Keratinocyte (primary cell): ENCODE results near the gene GPC5. TPM values are rescaled to one million over a fixed set of nuclear protein-coding genes. Genes with fewer than 3 reads are reported as not detected.

Source experiments
- DNase-seq: peaks from one replicate; pipeline ENCODE4 v3.0.0-alpha.2; 2011; ENCODE audit warnings: low read depth, missing footprints, low spot score
- FAIRE-seq: peaks from 2 replicates; lab custom pipeline; 2011; peaks lifted over from hg19 to GRCh38; lab: Jason Lieb, UNC
- H2AFZ ChIP-seq: 2 replicates; pipeline ENCODE4 v1.6.0; 2012; ENCODE audit warnings: low read length, control low read depth, inconsistent platforms; ENCODE audit not compliant: control insufficient read depth
- H3K27ac ChIP-seq: 2 replicates; pipeline ENCODE4 v1.5.1; 2011; ENCODE audit warnings: low read length; ENCODE audit not compliant: control insufficient read depth, insufficient read depth
- H3K27me3 ChIP-seq: 3 replicates; pipeline ENCODE4 v1.6.0; 2011; ENCODE audit warnings: low read length; ENCODE audit not compliant: control insufficient read depth, insufficient read depth; ENCODE audit errors: extremely low read depth
- H3K36me3 ChIP-seq, 2 experiments: 2 replicates in 1 of 2; 3 replicates in 1 of 2; pipeline ENCODE4 v1.5.1; 2011; ENCODE audit warnings: low read length in 2 of 2, mild to moderate bottlenecking in 1 of 2; ENCODE audit not compliant: control insufficient read depth in 2 of 2, insufficient read depth in 2 of 2; ENCODE audit errors: extremely low read depth in 1 of 2
- H3K4me1 ChIP-seq: 3 replicates; pipeline ENCODE4 v1.5.1; 2011; ENCODE audit warnings: low read length; ENCODE audit not compliant: control insufficient read depth, insufficient read depth; ENCODE audit errors: extremely low read depth
- H3K4me2 ChIP-seq: 3 replicates; pipeline ENCODE4 v1.6.0; 2011; ENCODE audit warnings: low read depth, low read length; ENCODE audit not compliant: control insufficient read depth, insufficient read depth; ENCODE audit errors: extremely low read depth
- H3K4me3 ChIP-seq, 3 experiments: fragments of 200-600 bp in 1 of 3; sonication (generic) in 1 of 3; 2 replicates in 2 of 3; 3 replicates in 1 of 3; pipeline ENCODE4 v1.5.1; 2011 to 2016; ENCODE audit warnings: low read length in 3 of 3, mild to moderate bottlenecking in 3 of 3, control low read depth in 2 of 3, inconsistent platforms in 1 of 3, low read depth in 1 of 3, mixed read lengths in 1 of 3, mixed run types in 1 of 3, moderate library complexity in 1 of 3; ENCODE audit not compliant: control insufficient read depth in 2 of 3, insufficient read depth in 2 of 3; ENCODE audit errors: extremely low read depth in 1 of 3
- H3K79me2 ChIP-seq: 2 replicates; pipeline ENCODE4 v1.6.0; 2012; ENCODE audit warnings: low read length; ENCODE audit not compliant: control insufficient read depth, insufficient read depth
- H3K9ac ChIP-seq: 3 replicates; pipeline ENCODE4 v1.6.0; 2011; ENCODE audit warnings: low read length; ENCODE audit not compliant: control insufficient read depth, insufficient read depth; ENCODE audit errors: extremely low read depth
- H3K9me1 ChIP-seq: 3 replicates; pipeline ENCODE4 v1.6.0; 2011; ENCODE audit warnings: low read length; ENCODE audit not compliant: control insufficient read depth, insufficient read depth; ENCODE audit errors: extremely low read depth
- H3K9me3 ChIP-seq: 2 replicates; pipeline ENCODE4 v1.5.1; 2012; ENCODE audit warnings: low read depth, low read length; ENCODE audit not compliant: control insufficient read depth
- H4K20me1 ChIP-seq: 3 replicates; pipeline ENCODE4 v1.6.0; 2011; ENCODE audit warnings: low read length; ENCODE audit not compliant: control insufficient read depth, insufficient read depth; ENCODE audit errors: extremely low read depth
- CTCF ChIP-seq, 3 experiments: IDR thresholded peaks in 1 of 3; conservative IDR thresholded peaks in 1 of 3; optimal IDR thresholded peaks in 1 of 3; 2 replicates in 2 of 3; 3 replicates in 1 of 3; pipeline versions ENCODE3 to v1.5.1; 2011; ENCODE audit warnings: low read length in 3 of 3, mild to moderate bottlenecking in 3 of 3, moderate library complexity in 2 of 3, control low read depth in 1 of 3, inconsistent platforms in 1 of 3; ENCODE audit not compliant: insufficient read depth in 2 of 3; ENCODE audit errors: extremely low read depth in 1 of 3
- EZH2 ChIP-seq: IDR thresholded peaks from one replicate; pipeline ENCODE4 v1.6.1; 2012; ENCODE audit warnings: inconsistent platforms, mild to moderate bottlenecking, low read length, moderate library complexity
- dilution Hi-C: fragments of 300-500 bp; cut with MboI; formaldehyde crosslinking; loops from one replicate; pipeline ENCODE4 v1.7.0; 2020; ENCODE audit warnings: low sequenced_read_pairs; ENCODE audit not compliant: extremely low pct_ligation_motif_present
- polyA plus RNA-seq, 5 experiments: library from polyadenylated mRNA; depleted of rRNA in 3 of 5; stranded (reverse) in 3 of 5; stranded (forward) in 1 of 5; unstranded in 1 of 5; fragments of >200 nt; gene quantifications; 1 replicate in 1 of 5; 2 replicates in 3 of 5; 3 replicates in 1 of 5; pipeline versions ENCODE4 v1.2.1 to v1.2.3, GENCODE V29; 2011 to 2012; ENCODE audit warnings: missing spikeins in 2 of 5, low read depth in 1 of 5, low replicate concordance in 1 of 5

The GPC5 gene
- polyA plus RNA-seq, 1 donor (not counting 4 experiments of a cell fraction or from before 2014, with no cell fraction given), result 0.10 TPM

- Histone ChIP-seq H3K4me3 (no peak overlapping the region), H3K36me3 (no peaks in the 10 kb centered on the region), H3K27ac (no peak overlapping the region), H3K27me3 (no peaks in the 10 kb centered on the region), H3K4me2 (no peak overlapping the region), H3K4me1 (no peaks in the 10 kb centered on the region), H3K9me1 (no peaks in the 10 kb centered on the region), H3K9me3 (no peaks in the 10 kb centered on the region), H3K9ac (no peak overlapping the region), H2AFZ (no peak overlapping the region), H4K20me1 (no peaks in the 10 kb centered on the region), H3K79me2 (no peaks in the 10 kb centered on the region)
- dilution Hi-C loops, result no loop called here
- DNase-seq, result no peak
- TF ChIP-seq EZH2, result no peak
- TF ChIP-seq CTCF (optimal IDR thresholded peaks at IDR 0.05 in 1 of 3, IDR thresholded peaks at IDR 0.05 in 1 of 3, conservative IDR thresholded peaks at IDR 0.05 in 1 of 3; ENCODE audit: extremely low read depth in 1 of 3, insufficient read depth in 2 of 3, low read length in 3 of 3), result no peak
- no peak for FAIRE-seq
These were observed 176.3 kb downstream of the GPC5 start for GRCh38 chr13:91574766-91575165.

GRCh38 chr13:91576590-91576989 lies 178.2 kb downstream of the GPC5 start:
- no peak overlapping the region for H3K4me2 ChIP-seq
- no peak overlapping the region for H3K4me3 ChIP-seq
- no peaks in the 10 kb centered on the region for H3K36me3 ChIP-seq
- H3K4me1 ChIP-seq, result no peaks in the 10 kb centered on the region
- no peaks in the 10 kb centered on the region for H3K79me2 ChIP-seq
- dilution Hi-C loops, result no loop called here
- TF ChIP-seq CTCF (optimal IDR thresholded peaks at IDR 0.05 in 1 of 3, IDR thresholded peaks at IDR 0.05 in 1 of 3, conservative IDR thresholded peaks at IDR 0.05 in 1 of 3; ENCODE audit: extremely low read depth in 1 of 3, insufficient read depth in 2 of 3, low read length in 3 of 3) (peak in 1 of 3 experiments; percentile 21), EZH2 (no peak)
- H3K9ac ChIP-seq, result no peak overlapping the region
- H3K9me1 ChIP-seq, result no peaks in the 10 kb centered on the region
- H2AFZ ChIP-seq, result no peak overlapping the region
- no peaks in the 10 kb centered on the region for H3K27me3 ChIP-seq
- H3K9me3 ChIP-seq, result no peaks in the 10 kb centered on the region
- DNase-seq, result no peak
- no peaks in the 10 kb centered on the region for H4K20me1 ChIP-seq
- no peak overlapping the region for H3K27ac ChIP-seq
- no peak for FAIRE-seq
